ENCODE results near the gene CD180.

The CD180 gene

GRCh38 chr5:67156976-67157583, 39.5 kb downstream of the CD180 start:
- DNase-seq, result peak in 1 of 2 experiments; percentile 13

GRCh38 chr5:67154556-67155206, 41.9 kb downstream of the CD180 start:
- peak; percentile 33 to 44 for DNase-seq

- DNase-seq, result no peak
Observed at GRCh38 chr5:67153292-67153691, 43.3 kb downstream of the CD180 start.

- DNase-seq, result no peak
Observed at GRCh38 chr5:67152400-67152799, 44.2 kb downstream of the CD180 start.

GRCh38 chr5:67149951-67150523, 46.6 kb downstream of the CD180 start:
- no peak for DNase-seq

GRCh38 chr5:67149057-67149950, 47.3 kb downstream of the CD180 start:
- DNase-seq, result no peak

- DNase-seq, result no peak
Observed at GRCh38 chr5:67147760-67148159, 48.8 kb downstream of the CD180 start.

GRCh38 chr5:67146981-67147380, 49.6 kb downstream of the CD180 start:
- no peak for DNase-seq

GRCh38 chr5:67146574-67146973, 50.0 kb downstream of the CD180 start:
- no peak for DNase-seq

GRCh38 chr5:67144183-67144639, 52.4 kb downstream of the CD180 start:
- DNase-seq, result no peak

- DNase-seq, result no peak
Observed at GRCh38 chr5:67143549-67143948, 53.0 kb downstream of the CD180 start.

GRCh38 chr5:67142816-67143215, 53.8 kb downstream of the CD180 start:
- no peak for DNase-seq

GRCh38 chr5:67141644-67142043, 55.0 kb downstream of the CD180 start:
- no peak for DNase-seq

- DNase-seq, result no peak
Observed at GRCh38 chr5:67140413-67140812, 56.2 kb downstream of the CD180 start.

GRCh38 chr5:67139030-67139429, 57.6 kb downstream of the CD180 start:
- DNase-seq, result no peak

- no peak for DNase-seq
Observed at GRCh38 chr5:67135381-67135984, 61.1 kb downstream of the CD180 start.

- peak; percentile 71 to 90 for DNase-seq
Observed at GRCh38 chr5:67133776-67134175, 62.8 kb downstream of the CD180 start.

GRCh38 chr5:67133217-67133616, 63.4 kb downstream of the CD180 start:
- DNase-seq, result no peak

- no peak for DNase-seq
Observed at GRCh38 chr5:67129768-67130167, 66.8 kb downstream of the CD180 start.

All from NCI-H187 (cell line).